ENCODE measurements around the gene IFT25. TPM values are rescaled to one million over a fixed set of nuclear protein-coding genes. Genes with fewer than 3 reads are reported as not detected.

Gene IFT25
- total and polyA plus RNA-seq, 2 donors from 2014 or later = 29.9 to 36.7 TPM

DNA sequence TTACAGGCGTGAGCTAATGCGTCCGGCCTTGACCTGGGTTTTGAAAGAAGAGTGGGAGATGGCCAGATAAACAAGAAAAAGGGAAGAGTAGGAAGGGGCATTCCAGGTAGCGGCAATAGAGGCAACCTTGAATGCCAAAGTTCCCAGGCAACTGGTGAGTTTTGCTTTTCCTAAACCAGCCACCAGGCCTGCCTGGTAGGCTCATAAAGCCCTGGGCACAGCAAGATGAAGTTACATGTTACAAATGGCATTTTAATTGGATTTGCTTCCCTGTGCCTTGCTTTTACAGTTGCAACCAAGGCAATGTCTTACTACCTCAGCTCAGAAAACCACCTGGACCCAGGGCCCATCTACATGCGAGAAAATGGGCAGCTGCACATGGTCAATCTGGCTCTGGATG lies 6.2 kb upstream of the IFT25 start:
- Histone ChIP-seq H3K9ac (ENCODE audit: low read length in 3 of 3) (no peak overlapping the region), H3K27ac (ENCODE audit: low read depth in 2 of 2, low read length in 2 of 2) (no peak overlapping the region), H3K27me3 (ENCODE audit: control insufficient read depth, insufficient read depth, low read length) (no peaks in the 10 kb centered on the region), H3K4me1 (ENCODE audit: control insufficient read depth in 2 of 3, insufficient read depth in 2 of 3, low read depth in 1 of 3, low read length in 3 of 3) (peaks cover 0 to 5% (median 3%) of the 10 kb centered on the region in 3 donors), H3K36me3 (ENCODE audit: control insufficient read depth in 2 of 3, insufficient read depth in 3 of 3, low read length in 3 of 3) (peaks cover 0 to 15% (median 6%) of the 10 kb centered on the region in 3 donors), H3K9me3 (ENCODE audit: control insufficient read depth in 2 of 3, insufficient read depth in 1 of 3, low read length in 3 of 3) (no peaks in the 10 kb centered on the region), H3K4me3 (ENCODE audit: low read length in 3 of 3) (no peak overlapping the region)
- DNase-seq (peak in 2 of 5 donors; percentile 28 to 32), FAIRE-seq (no peak)
- TF ChIP-seq, protein P1, sequence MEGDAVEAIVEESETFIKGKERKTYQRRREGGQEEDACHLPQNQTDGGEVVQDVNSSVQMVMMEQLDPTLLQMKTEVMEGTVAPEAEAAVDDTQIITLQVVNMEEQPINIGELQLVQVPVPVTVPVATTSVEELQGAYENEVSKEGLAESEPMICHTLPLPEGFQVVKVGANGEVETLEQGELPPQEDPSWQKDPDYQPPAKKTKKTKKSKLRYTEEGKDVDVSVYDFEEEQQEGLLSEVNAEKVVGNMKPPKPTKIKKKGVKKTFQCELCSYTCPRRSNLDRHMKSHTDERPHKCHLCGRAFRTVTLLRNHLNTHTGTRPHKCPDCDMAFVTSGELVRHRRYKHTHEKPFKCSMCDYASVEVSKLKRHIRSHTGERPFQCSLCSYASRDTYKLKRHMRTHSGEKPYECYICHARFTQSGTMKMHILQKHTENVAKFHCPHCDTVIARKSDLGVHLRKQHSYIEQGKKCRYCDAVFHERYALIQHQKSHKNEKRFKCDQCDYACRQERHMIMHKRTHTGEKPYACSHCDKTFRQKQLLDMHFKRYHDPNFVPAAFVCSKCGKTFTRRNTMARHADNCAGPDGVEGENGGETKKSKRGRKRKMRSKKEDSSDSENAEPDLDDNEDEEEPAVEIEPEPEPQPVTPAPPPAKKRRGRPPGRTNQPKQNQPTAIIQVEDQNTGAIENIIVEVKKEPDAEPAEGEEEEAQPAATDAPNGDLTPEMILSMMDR (IDR thresholded peaks at IDR 0.05; ENCODE audit: borderline replicate concordance, extremely low read depth, insufficient read depth) = no peak
- intact Hi-C loops (cut with DNase I) = no loop called here

DNA sequence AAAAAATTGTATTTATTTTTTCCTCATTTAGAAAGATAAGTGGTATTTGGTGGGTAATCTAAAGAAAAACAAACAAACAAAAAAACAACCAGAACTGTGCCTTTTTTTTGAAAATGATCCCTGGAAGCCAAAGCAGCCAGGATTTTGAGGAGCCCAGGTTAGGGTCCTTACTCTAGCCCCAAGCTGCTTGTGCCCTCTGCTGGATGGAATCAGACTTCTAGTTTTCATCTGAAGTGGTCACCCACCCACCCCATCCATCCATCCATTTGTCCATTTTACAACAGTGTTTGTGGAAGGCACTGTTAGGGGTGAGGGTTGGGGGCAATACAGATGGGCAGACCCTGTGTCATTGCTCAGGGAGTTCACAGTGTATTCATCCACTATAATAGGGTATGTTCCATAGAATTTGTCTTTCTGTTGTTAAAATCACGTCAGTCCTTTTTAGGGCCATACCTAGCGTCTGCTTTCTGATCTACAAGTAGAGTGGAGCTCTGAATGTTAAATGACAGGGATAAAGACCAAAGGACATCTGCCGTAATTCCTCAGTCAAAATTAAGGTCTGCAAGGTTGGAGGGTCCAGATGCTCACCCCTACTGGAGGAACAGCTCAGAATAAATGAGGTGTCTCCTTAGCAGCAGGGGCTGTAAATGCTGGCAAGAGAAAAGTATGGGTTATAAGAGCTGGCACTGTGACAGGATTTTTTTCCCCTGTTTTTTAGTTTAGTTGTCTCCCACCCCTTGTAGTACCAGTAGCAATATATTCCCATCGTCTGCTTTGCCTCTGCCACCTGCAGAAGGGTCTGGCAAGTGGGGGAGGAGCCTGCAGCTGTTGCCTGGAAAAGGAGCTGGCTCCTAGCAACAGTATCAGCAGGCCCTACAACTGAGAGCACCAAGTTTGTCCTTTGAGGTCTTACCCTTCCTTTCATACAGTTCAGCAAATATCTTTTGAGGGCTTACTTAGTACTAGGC lies 3.8 kb upstream of the IFT25 start:
- DNase-seq = peak in 3 of 5 donors; percentile 52 to 79 (median 69)
- Histone ChIP-seq H3K36me3 (ENCODE audit: control insufficient read depth in 2 of 3, insufficient read depth in 3 of 3, low read length in 3 of 3) (peaks cover 0 to 11% (median 6%) of the 10 kb centered on the region in 3 donors), H3K9me3 (ENCODE audit: control insufficient read depth in 2 of 3, insufficient read depth in 1 of 3, low read length in 3 of 3) (no peaks in the 10 kb centered on the region), H3K4me1 (ENCODE audit: control insufficient read depth in 2 of 3, insufficient read depth in 2 of 3, low read depth in 1 of 3, low read length in 3 of 3) (peaks cover 0 to 12% (median 3%) of the 10 kb centered on the region in 3 donors), H3K4me3 (ENCODE audit: low read length in 3 of 3) (no peak overlapping the region), H3K27me3 (ENCODE audit: control insufficient read depth, insufficient read depth, low read length) (no peaks in the 10 kb centered on the region), H3K9ac (ENCODE audit: low read length in 3 of 3) (no peak overlapping the region), H3K27ac (ENCODE audit: low read depth in 2 of 2, low read length in 2 of 2) (no peak overlapping the region)
- intact Hi-C loops (cut with DNase I) = loop anchor here (10.0 kb wide), 1 partner anchor 55 kb away; the partner anchor contains the start of gene DIO1
- no peak for FAIRE-seq
- TF ChIP-seq, protein P1 (IDR thresholded peaks at IDR 0.05; ENCODE audit: borderline replicate concordance, extremely low read depth, insufficient read depth) = peak; percentile 37

DNA sequence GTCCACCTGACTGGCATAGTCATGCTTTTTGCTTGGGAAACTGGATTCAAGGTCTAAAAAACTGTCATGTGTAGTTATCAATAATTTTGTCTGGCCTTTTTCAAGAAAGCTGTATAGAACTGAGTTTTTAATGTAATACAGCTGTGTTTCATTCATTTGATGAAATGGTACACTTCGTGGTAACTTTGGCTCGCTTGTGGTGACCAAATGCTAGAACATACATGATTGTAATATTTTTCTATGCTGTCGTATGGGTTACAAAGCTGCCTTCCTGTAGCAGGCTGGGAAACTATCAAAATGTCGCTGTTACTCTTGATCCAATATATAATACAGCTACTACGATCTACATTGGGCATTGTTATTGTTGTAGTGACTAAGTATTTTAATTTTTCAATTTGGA lies 2.8 kb upstream of the IFT25 start:
- Histone ChIP-seq H3K27ac (ENCODE audit: low read depth in 2 of 2, low read length in 2 of 2) (no peak overlapping the region), H3K4me3 (ENCODE audit: low read length in 3 of 3) (no peak overlapping the region), H3K27me3 (ENCODE audit: control insufficient read depth, insufficient read depth, low read length) (no peaks in the 10 kb centered on the region), H3K36me3 (ENCODE audit: control insufficient read depth in 2 of 3, insufficient read depth in 3 of 3, low read length in 3 of 3) (peaks cover 0 to 7% (median 6%) of the 10 kb centered on the region in 3 donors), H3K9ac (ENCODE audit: low read length in 3 of 3) (no peak overlapping the region), H3K9me3 (ENCODE audit: control insufficient read depth in 2 of 3, insufficient read depth in 1 of 3, low read length in 3 of 3) (no peaks in the 10 kb centered on the region), H3K4me1 (ENCODE audit: control insufficient read depth in 2 of 3, insufficient read depth in 2 of 3, low read depth in 1 of 3, low read length in 3 of 3) (peaks cover 0 to 12% (median 3%) of the 10 kb centered on the region in 3 donors)
- intact Hi-C loops (cut with DNase I) = loop anchor here (10.0 kb wide), 1 partner anchor 53 kb away; the partner anchor contains the start of gene DIO1
- TF ChIP-seq, protein P1 (IDR thresholded peaks at IDR 0.05; ENCODE audit: borderline replicate concordance, extremely low read depth, insufficient read depth) = no peak
- DNase-seq (no peak), FAIRE-seq (no peak)

Data from kidney (tissue), 14 donors.